Kidney glomerular epithelial cell (primary cell): ENCODE data around the gene ASMTL.
"Not testable (repeated sequence)": the region's sequence is repeated elsewhere in the genome, so short reads cannot be mapped to it uniquely, and the experiment has no call there.

Source experiments
- DNase-seq: peaks from one replicate; lab custom pipeline; 2025; lab: John Stamatoyannopoulos, UW

Gene ASMTL

DNA sequence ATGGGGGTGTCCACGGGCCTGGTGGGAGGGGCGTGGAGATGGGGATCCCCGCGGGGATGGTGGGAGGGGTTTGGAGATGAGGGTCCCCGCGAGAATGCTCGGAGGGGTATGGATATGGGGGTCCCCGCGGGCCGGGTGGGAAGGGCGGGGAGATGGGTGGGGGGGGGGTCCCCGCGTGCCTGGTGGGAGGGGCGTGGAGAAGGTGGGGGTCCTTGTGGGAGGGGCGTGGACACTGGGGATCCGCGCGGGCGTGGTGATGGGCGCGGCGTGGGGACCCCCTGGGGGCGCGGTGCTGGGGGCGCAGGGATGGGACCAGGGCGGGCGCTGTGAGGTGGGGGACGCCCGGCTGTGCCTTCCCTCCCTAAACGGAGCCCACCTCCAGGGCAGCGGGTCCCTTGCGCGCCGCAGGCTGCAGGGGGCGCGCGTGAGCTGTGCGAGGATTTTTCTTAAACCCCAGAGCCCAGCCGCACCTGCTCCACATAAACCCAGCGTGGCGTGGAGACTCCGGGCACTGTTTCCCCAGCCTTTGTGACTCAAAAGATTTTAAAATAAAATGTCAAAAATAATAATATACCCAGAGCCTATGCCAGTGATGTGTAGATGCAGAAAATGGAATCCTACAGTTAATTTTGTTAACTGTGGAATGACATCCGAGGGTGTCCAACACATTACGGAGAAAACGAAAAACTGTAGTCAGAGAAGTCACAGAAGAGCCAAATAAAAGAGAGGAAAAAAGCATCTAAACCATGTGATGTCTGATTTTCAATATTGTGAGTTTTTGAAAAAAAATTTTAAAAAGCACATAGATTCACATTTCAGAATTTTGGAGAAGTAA lies 1.5 kb upstream of the ASMTL start:
- DNase-seq, result no peak

DNA sequence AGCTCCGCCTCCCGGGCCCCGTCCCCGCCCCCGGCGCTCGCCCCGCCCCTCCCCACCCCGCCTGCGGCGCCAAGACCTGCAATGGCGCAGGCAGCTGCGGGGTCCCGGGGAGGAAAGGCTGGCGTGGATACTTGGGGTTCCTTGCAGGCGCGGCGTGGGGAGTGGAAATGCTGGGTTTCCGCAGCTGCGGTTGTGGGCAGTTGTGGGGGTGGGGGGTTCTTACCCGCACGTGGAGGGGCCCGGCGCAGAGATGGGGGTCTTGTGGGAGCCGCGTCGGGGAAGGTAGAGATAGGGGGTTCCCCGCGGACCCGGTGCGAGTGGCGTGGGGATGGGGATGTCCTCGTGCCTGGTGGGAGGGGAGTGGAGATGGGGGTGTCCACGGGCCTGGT lies 680 bp upstream of the ASMTL start:
- DNase-seq, result no peak

DNA sequence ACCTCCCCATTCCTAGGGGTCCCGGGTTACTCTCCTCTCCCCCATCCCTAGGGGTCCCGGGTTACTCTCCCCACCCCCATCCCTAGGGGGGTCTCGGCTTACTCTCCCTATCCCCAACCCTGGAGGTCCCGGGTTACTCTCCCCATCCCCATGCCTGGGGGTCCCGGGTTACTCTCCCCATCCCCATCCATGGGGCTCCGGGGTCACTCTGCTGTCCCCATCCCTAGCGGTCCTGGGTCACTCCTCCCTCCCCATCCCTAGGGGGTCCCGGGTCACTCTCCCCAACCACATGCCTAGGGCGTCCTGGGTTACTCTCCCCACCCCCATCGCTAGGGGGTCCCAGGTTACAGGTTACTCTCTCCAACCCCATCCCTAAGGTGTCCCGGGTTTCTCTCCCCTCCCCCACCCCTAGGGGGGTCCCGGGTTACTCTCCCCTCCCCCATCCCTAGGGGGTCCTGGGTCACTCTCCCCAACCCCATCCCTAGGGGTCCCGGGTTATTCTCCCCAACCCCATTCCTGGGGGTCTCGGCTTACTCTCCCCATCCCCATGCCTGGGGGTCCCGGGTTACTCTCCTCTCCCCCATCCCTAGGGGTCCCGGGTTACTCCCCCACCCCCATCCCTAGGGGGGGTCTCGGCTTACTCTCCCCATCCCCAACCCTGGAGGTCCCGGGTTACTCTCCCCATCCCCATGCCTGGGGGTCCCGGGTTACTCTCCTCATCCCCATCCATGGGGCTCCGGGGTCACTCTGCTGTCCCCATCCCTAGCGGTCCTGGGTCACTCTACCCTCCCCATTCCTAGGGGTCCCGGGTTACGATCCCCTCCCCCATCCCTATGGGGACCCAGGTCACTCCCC lies 821 bp downstream of the ASMTL start:
- DNase-seq, result no peak

DNA sequence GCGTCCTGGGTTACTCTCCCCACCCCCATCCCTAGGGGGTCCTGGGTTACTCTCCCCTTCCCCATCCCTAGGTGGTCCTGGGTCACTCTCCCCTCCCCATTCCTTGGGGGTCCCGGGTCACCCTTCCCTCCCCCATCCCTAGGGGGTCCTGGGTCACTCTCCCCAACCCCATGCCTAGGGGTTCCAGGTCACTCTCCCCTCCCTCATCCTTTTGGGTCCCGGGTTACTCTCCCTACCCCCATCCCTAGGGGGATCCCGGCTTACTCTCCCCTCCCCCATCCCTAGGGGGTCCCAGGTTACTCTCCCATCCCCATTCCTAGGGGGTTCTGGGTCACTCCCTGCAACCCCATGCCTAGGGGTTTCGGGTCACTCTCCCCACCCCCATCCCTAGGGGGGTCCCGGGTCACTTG lies 1.5 kb downstream of the ASMTL start:
- DNase-seq, result no peak

DNA sequence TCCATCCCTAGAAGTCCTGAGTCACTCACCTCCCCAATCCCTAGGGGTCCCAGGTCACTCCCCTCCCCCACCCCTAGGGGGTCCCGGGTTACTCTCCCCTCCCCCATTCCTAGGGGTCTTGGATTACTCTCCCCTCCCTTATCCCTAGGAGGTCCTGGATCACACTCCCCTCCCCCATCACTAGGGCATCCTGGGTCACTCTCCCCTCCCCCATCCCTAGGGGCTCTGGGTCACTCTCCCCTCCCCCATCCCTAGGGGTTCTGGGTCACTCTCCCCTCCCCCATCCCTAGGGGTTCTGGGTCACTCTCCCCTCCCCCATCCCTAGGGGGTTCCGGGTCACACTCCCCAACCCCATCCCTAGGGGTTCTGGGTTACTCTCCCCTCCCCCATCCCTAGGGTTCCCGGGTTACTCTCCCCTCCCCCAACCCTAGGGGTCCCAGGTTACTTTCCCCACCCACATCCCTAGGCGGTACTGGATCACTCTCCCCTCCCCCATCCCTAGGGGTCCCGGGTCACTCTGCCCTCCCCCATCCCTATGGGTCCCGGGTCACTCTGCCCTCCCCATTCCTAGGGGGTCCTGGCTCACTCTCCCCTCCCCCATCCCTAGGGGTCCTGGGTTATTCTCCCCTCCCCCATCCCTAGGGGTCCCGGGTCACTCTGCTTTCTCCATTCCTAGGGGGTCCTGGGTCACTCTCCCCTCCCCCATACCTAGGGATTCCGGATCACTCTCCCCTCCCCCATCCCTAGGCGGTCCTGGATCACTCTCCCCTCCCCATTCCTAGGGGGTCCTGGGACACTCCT lies 2.1 kb downstream of the ASMTL start:
- DNase-seq, result no peak

DNA sequence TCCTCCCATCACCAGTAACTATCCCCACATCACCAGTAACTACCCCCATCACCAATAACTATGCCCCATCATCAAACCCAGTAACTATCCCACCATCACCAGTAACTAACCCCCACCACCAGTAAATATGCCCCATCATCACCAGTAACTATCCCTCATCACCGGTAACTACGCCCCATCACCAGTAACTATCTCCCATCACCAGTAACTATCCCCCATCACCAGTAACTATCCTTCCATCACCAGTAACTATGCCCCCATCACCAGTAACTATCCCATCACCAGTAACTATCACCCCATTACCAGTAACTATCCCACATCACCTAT lies 2.9 kb downstream of the ASMTL start:
- no peak for DNase-seq

DNA sequence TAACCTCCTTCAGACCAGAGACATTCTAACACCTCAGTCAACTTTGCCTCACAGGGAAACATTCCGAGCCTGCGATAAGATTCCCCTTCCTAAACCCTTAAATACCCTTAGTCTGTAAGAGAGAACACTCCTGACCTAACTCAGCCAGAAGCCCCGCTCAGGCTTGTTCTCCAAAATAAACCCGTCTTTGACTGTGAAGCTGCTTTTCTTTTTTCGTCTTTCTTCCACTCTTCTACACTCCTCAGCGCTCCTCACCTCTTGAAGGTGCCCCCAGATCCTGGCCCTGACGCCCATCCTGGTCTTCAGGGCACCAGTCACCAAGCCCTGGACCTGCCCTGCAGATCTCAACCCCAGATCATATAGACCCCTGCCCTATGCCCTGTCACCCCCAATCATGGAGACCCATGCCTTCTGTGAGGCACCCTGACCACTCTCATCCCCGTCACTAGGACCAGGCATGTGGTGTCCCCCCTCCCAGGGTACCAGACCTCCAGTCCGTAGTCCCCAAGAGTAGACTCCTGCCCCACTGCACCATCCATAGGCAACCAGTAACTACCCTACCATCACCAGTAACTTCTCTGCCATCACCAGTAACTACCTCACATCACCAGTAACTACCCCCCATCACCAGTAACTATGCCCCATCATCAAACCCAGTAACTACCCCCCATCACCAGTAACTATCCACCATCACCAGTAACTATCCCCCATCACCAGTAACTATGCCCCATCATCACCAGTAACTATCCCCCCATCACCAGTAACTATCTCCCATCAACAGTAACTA lies 3.5 kb downstream of the ASMTL start:
- DNase-seq, result no peak

DNA sequence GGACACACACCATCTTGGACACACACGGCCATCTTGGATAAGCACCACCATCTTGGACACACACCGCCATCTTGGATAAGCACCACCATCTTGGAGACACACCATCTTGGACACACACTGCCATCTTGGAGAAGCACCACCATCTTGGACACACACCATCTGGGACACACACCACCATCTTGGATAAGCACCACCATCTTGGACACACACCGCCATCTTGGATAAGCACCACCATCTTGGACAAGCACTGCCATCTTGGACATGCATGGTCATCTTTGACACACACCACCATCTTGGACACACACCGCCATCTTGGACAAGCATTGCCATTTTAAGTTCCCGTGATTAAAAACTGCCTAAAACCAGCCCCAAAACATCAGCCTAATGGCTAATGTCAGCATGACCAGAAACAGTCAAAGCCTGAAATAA lies 4.1 kb downstream of the ASMTL start:
- DNase-seq, result not testable (repeated sequence)

DNA sequence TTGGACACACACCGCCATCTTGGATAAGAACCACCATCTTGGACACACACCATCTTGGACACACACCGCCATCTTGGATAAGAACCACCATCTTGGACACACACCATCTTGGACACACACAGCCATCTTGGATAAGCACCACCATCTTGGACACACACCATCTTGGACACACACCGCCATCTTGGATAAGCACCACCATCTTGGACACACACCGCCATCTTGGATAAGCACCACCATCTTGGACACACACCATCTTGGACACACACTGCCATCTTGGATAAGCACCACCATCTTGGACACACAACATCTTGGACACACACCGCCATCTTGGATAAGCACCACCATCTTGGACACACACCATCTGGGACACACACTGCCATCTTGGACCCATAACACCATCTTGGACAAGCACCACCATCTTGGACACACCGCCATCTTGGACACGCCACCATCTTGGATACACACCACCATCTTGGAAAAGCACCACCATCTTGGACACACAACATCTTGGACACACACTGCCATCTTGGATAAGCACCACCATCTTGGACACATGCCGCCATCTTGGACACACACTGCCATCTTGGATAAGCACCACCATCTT lies 4.6 kb downstream of the ASMTL start:
- not testable (repeated sequence) for DNase-seq

DNA sequence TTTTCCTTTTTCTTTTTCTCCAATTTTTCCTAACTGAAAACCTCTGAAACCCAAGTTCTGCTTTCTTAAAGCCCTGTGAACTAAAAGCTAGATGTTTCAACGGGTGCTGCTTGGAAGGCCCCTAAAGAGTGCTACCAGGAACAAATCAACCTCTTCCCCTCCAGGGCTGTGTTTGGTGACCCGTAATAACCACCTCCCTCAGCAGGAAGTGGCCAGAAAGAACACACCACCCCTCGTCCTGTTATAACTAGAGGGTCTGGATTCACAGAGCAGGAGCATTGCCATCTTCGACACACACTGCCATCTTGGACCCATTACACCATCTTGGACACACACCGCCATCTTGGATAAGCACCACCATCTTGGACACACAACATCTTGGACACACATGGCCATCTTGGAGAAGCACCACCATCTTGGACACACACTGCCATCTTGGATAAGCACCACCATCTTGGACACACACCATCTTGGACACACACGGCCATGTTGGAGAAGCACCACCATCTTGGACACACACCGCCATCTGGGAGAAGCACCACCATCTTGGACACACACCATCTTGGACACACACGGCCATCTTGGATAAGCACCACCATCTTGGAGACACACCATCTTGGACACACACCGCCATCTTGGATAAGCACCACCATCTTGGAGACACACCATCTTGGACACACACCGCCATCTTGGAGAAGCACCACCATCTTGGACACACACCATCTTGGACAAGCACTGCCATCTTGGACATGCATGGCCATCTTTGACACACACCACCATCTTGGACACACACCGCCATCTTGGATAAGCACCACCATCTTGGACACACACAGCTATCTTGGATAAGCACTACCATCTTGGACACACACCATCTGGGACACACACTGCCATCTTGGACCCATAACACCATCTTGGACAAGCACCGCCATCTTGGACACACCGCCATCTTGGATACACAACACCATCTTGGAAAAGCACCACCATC lies 5.4 kb downstream of the ASMTL start:
- not testable (repeated sequence) for DNase-seq

DNA sequence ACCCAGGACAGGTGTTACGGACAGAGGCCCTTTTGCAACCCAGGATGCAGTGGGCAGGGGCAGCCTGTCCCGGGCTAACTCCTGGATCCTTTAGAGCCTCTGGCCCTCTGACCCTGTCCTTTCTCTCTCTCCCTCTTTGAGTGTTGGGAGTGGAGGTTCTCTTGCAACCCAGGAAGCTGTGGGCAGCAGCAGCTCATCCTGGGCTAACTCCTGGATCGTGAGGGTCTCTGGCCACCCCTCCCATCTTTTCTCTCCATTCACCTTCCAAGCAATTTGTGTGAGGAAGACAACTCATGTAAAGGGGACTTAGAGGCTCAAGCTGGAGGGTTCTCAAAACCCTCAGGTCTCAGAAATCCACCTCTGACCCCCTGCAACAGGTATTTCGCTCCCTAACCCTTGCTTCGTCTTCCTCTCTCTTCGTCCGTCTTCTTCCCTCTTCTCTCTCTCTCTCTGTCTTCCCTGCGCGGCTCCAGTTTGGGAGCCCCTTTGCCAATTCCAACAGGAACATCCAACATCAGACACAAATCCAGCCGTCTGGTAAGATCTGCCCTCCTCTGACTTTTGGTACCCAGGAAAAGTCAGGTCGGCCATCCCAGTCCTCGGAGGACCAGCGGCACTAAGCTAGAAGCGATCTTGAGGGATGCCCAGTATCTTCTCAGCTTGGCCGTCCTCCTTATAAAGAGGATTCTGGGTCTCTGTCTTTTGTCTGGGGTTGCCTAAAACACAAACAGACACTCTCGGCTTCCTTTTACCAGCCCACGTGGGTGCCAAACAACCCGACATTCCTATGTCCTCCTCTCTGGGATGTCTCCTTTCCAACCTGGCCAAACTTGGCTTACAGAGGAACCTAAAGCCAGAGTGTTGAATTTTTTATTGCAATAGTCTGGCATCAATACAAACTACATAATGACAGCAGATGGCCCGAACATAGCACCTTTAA lies 7.9 kb downstream of the ASMTL start:
- no peak for DNase-seq

DNA sequence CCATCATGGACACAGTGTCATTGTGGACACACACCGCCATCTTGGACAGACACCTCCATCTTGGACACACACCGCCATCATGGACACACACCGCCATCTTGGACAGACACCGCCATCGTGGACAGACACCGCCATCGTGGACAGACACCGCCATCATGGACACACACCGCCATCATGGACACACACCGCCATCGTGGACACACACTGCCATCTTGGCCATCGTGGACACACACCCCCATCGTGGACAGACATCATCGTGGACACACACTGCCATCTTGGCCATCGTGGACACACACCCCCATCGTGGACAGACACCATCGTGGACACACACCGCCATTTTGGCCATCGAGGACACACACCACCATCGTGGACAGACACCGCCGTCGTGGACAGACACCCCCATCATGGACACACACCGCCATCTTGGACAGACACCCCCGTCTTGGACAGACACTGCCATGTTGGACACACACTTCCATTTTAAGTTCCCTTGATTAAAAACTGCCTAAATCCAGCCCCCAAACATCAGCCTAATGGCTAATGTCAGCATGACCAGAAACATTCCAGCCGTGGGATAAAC lies 9.1 kb downstream of the ASMTL start:
- DNase-seq, result no peak

DNA sequence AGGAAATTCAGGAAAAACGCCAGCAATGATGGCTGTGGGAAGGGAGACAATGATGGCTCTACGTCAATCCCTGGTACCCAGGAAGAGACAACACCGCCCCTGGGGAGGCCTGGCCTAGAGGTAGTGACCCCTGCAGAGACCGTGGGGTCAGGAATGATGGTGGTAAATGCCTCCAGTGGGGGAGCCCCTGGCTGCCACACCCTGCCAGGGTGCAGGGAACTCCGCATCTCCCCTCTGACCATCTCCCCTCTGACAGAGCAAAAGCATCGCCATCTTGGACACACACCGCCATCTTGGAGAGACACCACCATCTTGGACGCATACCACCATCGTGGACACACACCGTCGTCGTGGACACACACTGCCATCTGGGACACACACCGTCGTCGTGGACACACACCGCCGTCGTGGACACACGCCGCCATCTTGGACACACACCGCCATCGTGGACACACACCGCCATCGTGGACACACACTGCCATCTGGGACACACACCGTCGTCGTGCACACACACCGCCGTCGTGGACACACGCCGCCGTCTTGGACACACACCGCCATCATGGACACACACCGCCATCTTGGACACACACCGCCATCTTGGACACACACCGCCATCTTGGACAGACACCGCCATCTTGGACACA lies 9.9 kb downstream of the ASMTL start:
- no peak for DNase-seq

DNA sequence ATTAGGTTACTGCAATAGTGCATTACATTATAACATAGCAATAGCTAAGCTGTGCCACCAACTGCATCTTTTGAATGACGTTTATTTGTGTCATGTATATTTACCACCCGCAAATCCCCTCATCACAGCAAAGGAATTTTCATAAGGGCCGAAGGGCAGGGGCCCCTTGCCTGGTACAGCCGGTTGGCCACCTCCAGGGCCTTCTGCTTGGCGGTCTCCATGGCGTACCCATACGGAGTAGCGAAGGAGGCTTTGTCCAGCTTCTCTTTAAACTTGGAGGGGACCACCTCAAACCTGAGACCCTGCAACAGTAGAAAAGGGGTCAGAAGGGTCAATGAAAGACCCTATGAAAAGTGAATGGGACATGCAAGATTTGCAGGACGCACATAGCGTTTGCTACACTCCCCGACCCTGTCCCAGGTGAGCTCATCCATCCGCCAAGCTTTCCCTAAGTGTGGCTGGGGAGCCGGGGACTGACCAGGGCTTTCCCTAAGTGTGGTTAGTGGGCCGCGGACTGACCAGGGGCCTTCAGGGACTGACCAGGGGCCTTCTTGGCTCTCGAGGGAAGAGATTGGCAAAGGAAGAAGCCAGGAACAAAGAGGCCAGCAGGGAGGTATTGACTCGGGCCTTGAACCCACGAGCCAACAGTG lies 10.6 kb downstream of the ASMTL start:
- no peak for DNase-seq

DNA sequence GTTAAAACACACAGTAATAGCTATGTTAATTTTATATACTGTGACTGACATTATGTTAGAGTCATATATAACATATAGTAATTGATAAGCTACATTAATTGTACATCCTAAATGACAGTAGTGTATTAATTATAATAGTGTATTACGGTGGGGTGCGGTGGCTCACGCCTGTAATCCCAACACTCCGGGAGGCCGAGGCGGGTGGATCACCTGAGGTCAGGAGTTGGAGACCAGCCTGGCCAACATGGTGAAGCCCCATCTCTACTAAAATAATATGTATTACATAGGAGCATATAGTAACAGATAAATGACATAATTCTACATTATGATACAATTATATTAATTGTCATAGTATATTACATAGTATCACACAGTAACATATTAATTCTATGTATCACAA lies 12.2 kb downstream of the ASMTL start:
- no peak for DNase-seq

DNA sequence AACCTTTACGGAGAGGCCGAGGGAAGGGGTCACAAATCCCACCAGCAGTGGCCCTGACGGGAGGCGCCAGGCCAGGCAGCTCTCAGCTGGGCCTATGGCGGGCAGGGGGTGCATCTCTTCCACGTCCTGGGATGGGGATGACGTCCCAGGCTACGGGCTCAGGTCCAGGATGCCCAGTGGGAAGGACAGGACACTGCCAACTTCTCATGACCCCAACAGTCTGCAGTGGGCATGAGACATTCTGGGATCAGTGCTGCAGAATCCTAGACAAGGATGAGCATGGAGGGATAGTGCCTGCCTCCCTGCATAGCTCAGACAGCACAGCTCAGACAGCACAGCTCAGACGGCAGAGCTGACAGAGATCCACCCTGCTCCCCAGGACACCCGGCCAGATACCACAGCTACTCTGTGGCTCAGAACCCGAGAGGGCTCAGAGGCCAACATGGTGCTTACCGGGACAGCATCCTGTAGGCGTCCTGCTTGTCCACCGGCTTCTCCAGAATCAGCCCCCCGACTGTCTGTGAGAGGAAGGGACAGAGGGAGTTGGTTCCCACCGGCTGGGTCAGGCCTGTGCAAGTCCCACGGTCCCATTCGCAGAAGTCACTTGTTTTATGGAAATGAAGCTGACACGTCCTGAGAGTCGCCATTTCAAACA lies 17.3 kb downstream of the ASMTL start:
- DNase-seq, result no peak

DNA sequence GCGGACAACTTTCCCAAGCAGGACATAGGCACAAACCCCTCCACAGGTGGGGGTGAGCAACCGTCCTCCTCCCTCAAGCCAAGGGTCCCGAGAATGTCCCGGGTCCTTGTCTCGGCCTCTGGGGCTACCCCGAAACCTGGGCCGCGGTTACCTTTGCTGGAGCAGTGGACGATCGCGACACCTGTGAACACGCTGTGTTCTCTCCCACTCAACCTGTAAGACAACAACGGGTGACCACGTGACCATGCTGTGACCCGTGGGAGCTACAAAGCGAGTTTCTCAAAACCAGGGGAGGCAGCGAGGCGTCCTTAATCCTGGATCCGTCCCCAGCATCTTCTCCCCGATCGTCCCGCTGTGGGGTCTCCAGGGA lies 17.9 kb downstream of the ASMTL start:
- DNase-seq, result no peak
